ENCODE measurements around the gene SNHG17.

GRCh38 chr20:38386851-38387250 is 48.3 kb downstream of the SNHG17 start:
- no peak for TF ChIP-seq CTCF (IDR thresholded peaks at IDR 0.05 in 8 of 11, conservative IDR thresholded peaks at IDR 0.05 in 3 of 11)
- no peak for TF ChIP-seq POLR2AphosphoS5 (IDR thresholded peaks at IDR 0.05)
